Vagina (tissue), 2 donors: ENCODE data around the gene OAS2. TPM values are rescaled to one million over a fixed set of nuclear protein-coding genes. Genes with fewer than 3 reads are reported as not detected.

ENCODE experiments used
- DNase-seq, 2 donors: peaks; one replicate each; pipeline ENCODE4 v3.0.0-alpha.2; 2017; ENCODE audit errors: extremely low spot score in 2 of 2
- H3K27ac ChIP-seq: fragments of 200-600 bp; sonication (generic); one replicate; pipeline ENCODE4 v1.5.1; 2019
- H3K27me3 ChIP-seq: fragments of 200-600 bp; sonication (generic); one replicate; pipeline ENCODE4 v1.5.1; 2019
- H3K36me3 ChIP-seq, 2 donors: fragments of 200-600 bp; sonication (generic); one replicate each; pipeline ENCODE4 v1.5.1; 2017 to 2019
- H3K4me1 ChIP-seq: fragments of 200-600 bp; sonication (generic); one replicate; pipeline ENCODE4 v1.5.1; 2019
- H3K4me3 ChIP-seq, 2 donors: fragments of 200-600 bp; sonication (generic); 1 replicate in 1 of 2; 2 replicates in 1 of 2; pipeline ENCODE4 v1.5.1; 2016 to 2019
- H3K9me3 ChIP-seq: fragments of 200-600 bp; sonication (generic); one replicate; pipeline ENCODE4 v1.5.1; 2019
- POLR2A ChIP-seq, 2 donors: fragments of 450-650 bp; IDR thresholded peaks; one replicate each; pipeline ENCODE4 v1.6.1; 2017; ENCODE audit warnings: antibody characterized with exemption in 2 of 2, mild to moderate bottlenecking in 2 of 2, moderate library complexity in 2 of 2
- POLR2AphosphoS5 ChIP-seq, 2 donors: sonication (generic); formaldehyde crosslinking; IDR thresholded peaks; one replicate each; pipeline ENCODE4 v1.9.0; 2017; ENCODE audit warnings: antibody characterized with exemption in 2 of 2, mild to moderate bottlenecking in 2 of 2, low read depth in 1 of 2; ENCODE audit not compliant: insufficient read depth in 1 of 2
- intact Hi-C: fragments of 100-400 bp; cut with DNase I; formaldehyde crosslinking; loops from one replicate; pipeline ENCODE4 v1.15.1; 2023
- total RNA-seq: library from RNA; depleted of rRNA; stranded (reverse); fragments of >200 nt; gene quantifications from one replicate; pipeline ENCODE4 v1.2.3, GENCODE V29; 2016
- TF ChIP-seq, protein P1 (sequence below), 3 experiments: fragments of 450-650 bp in 2 of 3; fragments of 200-600 bp in 1 of 3; sonication (generic) in 1 of 3; IDR thresholded peaks; one replicate each; pipeline ENCODE4 v1.5.1; 2017 to 2019; ENCODE audit warnings: antibody characterized with exemption in 3 of 3, mild to moderate bottlenecking in 2 of 3, moderate library complexity in 2 of 3

Gene OAS2
- total RNA-seq, 1 donor from 2014 or later = 14.0 TPM

DNA sequence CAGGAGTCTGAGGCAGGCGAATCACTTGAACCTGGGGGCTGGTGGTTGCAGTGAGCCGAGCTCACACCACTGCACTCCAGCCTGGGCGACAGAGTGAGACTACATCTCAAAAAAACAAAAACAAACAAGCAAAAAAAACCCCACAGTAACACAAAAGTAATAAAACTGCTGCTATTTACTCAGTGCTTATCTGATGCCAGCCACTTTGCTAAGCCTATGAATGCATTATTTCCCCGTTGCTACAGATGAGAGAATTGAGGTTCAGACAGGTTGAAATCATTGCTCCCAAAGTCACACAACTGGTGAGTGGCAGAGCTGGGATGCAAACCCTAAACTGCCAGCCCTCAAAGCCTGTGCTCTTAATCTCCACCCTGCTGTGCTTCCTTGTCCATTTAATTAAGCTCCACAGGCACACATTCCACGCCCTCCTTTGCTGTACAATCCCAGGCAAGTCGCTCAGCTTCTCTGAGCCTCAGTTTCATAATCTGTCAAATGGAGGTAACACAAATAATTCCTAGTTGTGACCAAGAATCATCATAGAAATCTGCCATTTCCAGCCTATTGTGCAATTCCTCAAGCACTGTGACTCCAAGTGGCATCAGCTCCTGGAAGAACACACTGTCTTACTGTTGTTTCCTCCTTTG is 45.7 kb upstream of the OAS2 start:
- H3K4me1 ChIP-seq = no peaks in the 10 kb centered on the region
- no peak for DNase-seq
- intact Hi-C loops = no loop called here
- H3K27ac ChIP-seq = no peak overlapping the region
- no peaks in the 10 kb centered on the region for H3K9me3 ChIP-seq
- TF ChIP-seq POLR2AphosphoS5 (IDR thresholded peaks at IDR 0.05; ENCODE audit: insufficient read depth in 1 of 2, low read depth in 1 of 2) = no peak
- TF ChIP-seq POLR2A (IDR thresholded peaks at IDR 0.05) = no peak
- TF ChIP-seq, protein P1, sequence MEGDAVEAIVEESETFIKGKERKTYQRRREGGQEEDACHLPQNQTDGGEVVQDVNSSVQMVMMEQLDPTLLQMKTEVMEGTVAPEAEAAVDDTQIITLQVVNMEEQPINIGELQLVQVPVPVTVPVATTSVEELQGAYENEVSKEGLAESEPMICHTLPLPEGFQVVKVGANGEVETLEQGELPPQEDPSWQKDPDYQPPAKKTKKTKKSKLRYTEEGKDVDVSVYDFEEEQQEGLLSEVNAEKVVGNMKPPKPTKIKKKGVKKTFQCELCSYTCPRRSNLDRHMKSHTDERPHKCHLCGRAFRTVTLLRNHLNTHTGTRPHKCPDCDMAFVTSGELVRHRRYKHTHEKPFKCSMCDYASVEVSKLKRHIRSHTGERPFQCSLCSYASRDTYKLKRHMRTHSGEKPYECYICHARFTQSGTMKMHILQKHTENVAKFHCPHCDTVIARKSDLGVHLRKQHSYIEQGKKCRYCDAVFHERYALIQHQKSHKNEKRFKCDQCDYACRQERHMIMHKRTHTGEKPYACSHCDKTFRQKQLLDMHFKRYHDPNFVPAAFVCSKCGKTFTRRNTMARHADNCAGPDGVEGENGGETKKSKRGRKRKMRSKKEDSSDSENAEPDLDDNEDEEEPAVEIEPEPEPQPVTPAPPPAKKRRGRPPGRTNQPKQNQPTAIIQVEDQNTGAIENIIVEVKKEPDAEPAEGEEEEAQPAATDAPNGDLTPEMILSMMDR (IDR thresholded peaks at IDR 0.05) = no peak
- no peaks in the 10 kb centered on the region for H3K27me3 ChIP-seq
- H3K4me3 ChIP-seq = no peak overlapping the region
- H3K36me3 ChIP-seq = no peaks in the 10 kb centered on the region

DNA sequence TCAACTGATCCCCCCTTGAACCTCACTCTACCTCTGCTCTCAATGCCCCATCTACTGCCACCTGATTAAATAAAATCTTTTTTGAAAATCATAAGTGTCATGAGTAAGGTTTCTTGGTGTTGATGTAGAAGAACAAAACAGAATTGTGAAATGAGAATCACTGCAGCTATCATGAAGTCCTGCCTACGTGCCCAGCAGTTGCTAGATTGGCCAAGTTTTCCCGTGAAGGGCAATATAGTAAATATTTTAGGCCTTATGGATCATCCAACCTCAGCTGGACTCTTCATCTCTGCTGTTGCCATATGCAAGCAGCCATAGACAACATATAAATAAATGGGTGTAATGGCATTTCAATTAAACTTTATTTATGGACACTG is 45.2 kb upstream of the OAS2 start:
- TF ChIP-seq, protein P1 (IDR thresholded peaks at IDR 0.05) = no peak
- TF ChIP-seq POLR2AphosphoS5 (IDR thresholded peaks at IDR 0.05; ENCODE audit: insufficient read depth in 1 of 2, low read depth in 1 of 2) = no peak
- TF ChIP-seq POLR2A (IDR thresholded peaks at IDR 0.05) = no peak
- Histone ChIP-seq H3K4me3 (no peak overlapping the region), H3K27ac (no peak overlapping the region), H3K27me3 (no peaks in the 10 kb centered on the region), H3K36me3 (no peaks in the 10 kb centered on the region), H3K9me3 (no peaks in the 10 kb centered on the region), H3K4me1 (no peaks in the 10 kb centered on the region)
- intact Hi-C loops = no loop called here
- DNase-seq = no peak

DNA sequence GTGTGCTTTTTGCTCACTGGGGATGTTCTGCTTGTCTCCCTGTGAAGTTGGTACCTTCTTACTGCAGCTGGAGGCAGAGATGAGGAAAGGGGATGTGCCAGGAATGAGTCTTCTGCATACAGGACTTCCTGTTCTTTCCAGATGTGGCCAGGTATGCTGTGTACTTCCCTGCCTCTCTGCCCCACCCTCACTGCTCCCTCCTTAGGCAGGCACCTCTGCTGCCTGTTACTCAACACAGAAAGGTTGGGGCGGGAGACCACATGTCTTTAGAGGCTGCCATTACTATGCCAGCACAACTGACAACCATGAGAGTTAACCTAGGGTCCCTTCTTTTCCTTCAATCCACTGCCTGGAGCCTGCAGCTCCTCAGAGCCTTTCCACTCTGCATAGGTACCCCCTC is 42.1 kb upstream of the OAS2 start:
- peak in 1 of 2 donors; percentile 93 for DNase-seq
- Histone ChIP-seq H3K4me3 (no peak overlapping the region), H3K36me3 (no peaks in the 10 kb centered on the region), H3K27me3 (no peaks in the 10 kb centered on the region), H3K27ac (peak overlapping the region; percentile 42), H3K4me1 (peaks cover 18% of the 10 kb centered on the region), H3K9me3 (no peaks in the 10 kb centered on the region)
- TF ChIP-seq, protein P1 (IDR thresholded peaks at IDR 0.05) = no peak
- TF ChIP-seq POLR2A (IDR thresholded peaks at IDR 0.05) = no peak
- TF ChIP-seq POLR2AphosphoS5 (IDR thresholded peaks at IDR 0.05; ENCODE audit: insufficient read depth in 1 of 2, low read depth in 1 of 2) = peak in 1 of 2 donors; percentile 57
- intact Hi-C loops = no loop called here

DNA sequence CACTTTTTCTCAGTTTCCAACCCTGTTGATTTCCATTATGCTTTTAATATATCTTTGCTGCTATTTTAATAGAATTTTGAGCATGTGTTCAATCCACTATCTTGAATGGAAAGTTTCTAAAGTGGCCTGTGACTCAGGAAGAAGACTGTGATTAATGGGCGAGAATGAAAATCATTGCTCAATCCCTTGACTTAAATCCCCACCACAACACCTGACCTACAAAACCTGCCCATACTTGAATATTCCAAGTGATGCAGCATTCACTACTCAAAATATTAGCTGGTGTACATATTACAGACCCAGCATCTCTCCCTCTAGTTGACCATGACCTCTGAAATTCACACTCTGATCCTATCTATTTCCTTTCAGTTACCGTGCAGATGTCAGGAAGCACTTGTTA is 41.4 kb upstream of the OAS2 start:
- Histone ChIP-seq H3K9me3 (no peaks in the 10 kb centered on the region), H3K4me1 (peaks cover 18% of the 10 kb centered on the region), H3K27ac (peak overlapping the region; percentile 42), H3K27me3 (no peaks in the 10 kb centered on the region), H3K4me3 (no peak overlapping the region), H3K36me3 (no peaks in the 10 kb centered on the region)
- TF ChIP-seq POLR2AphosphoS5 (IDR thresholded peaks at IDR 0.05; ENCODE audit: insufficient read depth in 1 of 2, low read depth in 1 of 2) = peak in 1 of 2 donors; percentile 77
- TF ChIP-seq POLR2A (IDR thresholded peaks at IDR 0.05) = no peak
- intact Hi-C loops = no loop called here
- DNase-seq = no peak

DNA sequence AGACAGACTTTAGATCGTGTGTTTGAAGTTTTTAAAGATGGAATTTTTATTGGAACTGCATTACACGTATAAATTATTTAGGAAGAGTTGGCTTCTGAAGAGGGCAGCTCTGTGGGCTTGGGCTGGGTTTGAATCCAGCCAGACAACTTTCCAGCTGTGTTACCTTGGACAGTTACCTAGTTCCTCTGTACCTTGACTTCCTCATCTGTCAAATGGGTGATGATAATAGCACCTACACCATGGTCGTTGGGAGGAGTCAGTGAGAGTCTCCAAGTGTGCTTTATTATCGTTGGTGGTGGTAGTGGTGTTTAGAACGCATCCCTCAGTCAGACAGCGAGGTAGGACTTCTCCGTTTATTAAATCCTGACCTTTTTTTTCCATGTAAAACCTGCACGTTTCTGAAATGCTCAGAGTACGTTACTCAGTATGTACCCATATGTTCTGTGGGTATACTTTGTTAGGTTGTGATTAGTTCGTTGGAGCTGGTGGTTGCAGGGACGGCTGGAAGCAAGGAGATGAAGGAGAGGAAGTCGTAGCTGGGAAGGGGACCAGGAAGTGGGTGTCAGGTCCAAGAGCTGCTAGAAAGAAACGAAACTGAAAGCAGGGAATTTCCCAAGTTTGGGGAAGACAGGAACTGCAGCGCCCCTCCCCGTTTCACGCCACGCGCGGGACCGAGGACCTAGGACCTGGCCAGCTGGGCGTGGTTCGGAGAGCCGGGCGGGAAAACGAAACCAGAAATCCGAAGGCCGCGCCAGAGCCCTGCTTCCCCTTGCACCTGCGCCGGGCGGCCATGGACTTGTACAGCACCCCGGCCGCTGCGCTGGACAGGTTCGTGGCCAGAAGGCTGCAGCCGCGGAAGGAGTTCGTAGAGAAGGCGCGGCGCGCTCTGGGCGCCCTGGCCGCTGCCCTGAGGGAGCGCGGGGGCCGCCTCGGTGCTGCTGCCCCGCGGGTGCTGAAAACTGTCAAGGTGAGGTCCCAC is 40.3 kb upstream of the OAS2 start, which contains the start of gene OAS3:
Gene OAS3, plus strand, starts transcription at position 734 of the 979 bp plus-strand sequence. Its CDS starts 57 bp downstream, at position 791.
- no peaks in the 10 kb centered on the region for H3K27me3 ChIP-seq
- intact Hi-C loops = no loop called here
- peak; percentile 91 to 94 for DNase-seq
- no peaks in the 10 kb centered on the region for H3K36me3 ChIP-seq
- peaks cover 18% of the 10 kb centered on the region for H3K4me1 ChIP-seq
- TF ChIP-seq, protein P1 (IDR thresholded peaks at IDR 0.05) = no peak
- TF ChIP-seq POLR2AphosphoS5 (IDR thresholded peaks at IDR 0.05; ENCODE audit: insufficient read depth in 1 of 2, low read depth in 1 of 2) = peak; percentile 60 to 76
- peak within 1 kb of the TSS; percentile 71 to 83 for H3K4me3 ChIP-seq
- no peaks in the 10 kb centered on the region for H3K9me3 ChIP-seq
- H3K27ac ChIP-seq = peak within 1 kb of the TSS; percentile 86
